H9 (cell line): Measurements from ENCODE around the gene ZNF784. TPM values are rescaled to one million over a fixed set of nuclear protein-coding genes. Genes with fewer than 3 reads are reported as not detected.

Experiments
- DNase-seq: peaks from one replicate; pipeline ENCODE4 v3.0.0-alpha.2; 2017
- H2AFZ ChIP-seq: one replicate; pipeline ENCODE4 v1.6.1; 2013; ENCODE audit warnings: mild to moderate bottlenecking, low read length, control low read depth, moderate library complexity
- H2AK5ac ChIP-seq: 2 replicates; pipeline ENCODE4 v1.6.1; 2013; ENCODE audit warnings: low read length, control low read depth, mixed read lengths; ENCODE audit not compliant: insufficient read length
- H2BK120ac ChIP-seq: one replicate; pipeline ENCODE4 v1.6.1; 2013; ENCODE audit warnings: low read depth, mild to moderate bottlenecking, low read length, control low read depth, inconsistent platforms; ENCODE audit not compliant: poor library complexity, severe bottlenecking
- H2BK12ac ChIP-seq: 2 replicates; pipeline ENCODE4 v1.6.1; 2013; ENCODE audit warnings: low read length, control low read depth, mixed read lengths, low read depth; ENCODE audit not compliant: insufficient read length
- H2BK15ac ChIP-seq: 2 replicates; pipeline ENCODE4 v1.6.1; 2013; ENCODE audit warnings: low read depth, low read length, control low read depth
- H2BK20ac ChIP-seq: one replicate; pipeline ENCODE4 v1.6.1; 2013; ENCODE audit warnings: low read depth, mild to moderate bottlenecking, low read length, control low read depth, inconsistent platforms; ENCODE audit not compliant: poor library complexity, severe bottlenecking
- H2BK5ac ChIP-seq: 2 replicates; pipeline ENCODE4 v1.6.1; 2013; ENCODE audit warnings: low read length, control low read depth, mixed read lengths; ENCODE audit not compliant: insufficient read length
- H3K14ac ChIP-seq: 2 replicates; pipeline ENCODE4 v1.6.1; 2013; ENCODE audit warnings: low read length, control low read depth; ENCODE audit not compliant: insufficient read depth
- H3K18ac ChIP-seq: 2 replicates; pipeline ENCODE4 v1.6.1; 2013; ENCODE audit warnings: low read depth, mild to moderate bottlenecking, mixed read lengths, low read length, control low read depth; ENCODE audit not compliant: insufficient read length
- H3K23ac ChIP-seq: 2 replicates; pipeline ENCODE4 v1.6.1; 2013; ENCODE audit warnings: low read length, control low read depth, mixed read lengths, low read depth; ENCODE audit not compliant: insufficient read length
- H3K23me2 ChIP-seq: 2 replicates; pipeline ENCODE4 v1.6.1; 2013; ENCODE audit warnings: low read depth, mild to moderate bottlenecking, mixed read lengths, low read length, control low read depth; ENCODE audit not compliant: insufficient read length, poor library complexity, severe bottlenecking
- H3K27ac ChIP-seq: 2 replicates; pipeline ENCODE4 v1.5.1; 2013; ENCODE audit warnings: low read length, control low read depth, mixed read lengths, low read depth; ENCODE audit not compliant: insufficient read length
- H3K27me3 ChIP-seq: 2 replicates; pipeline ENCODE4 v1.6.1; 2013; ENCODE audit warnings: low read length, control low read depth, inconsistent platforms; ENCODE audit not compliant: insufficient read depth
- H3K4ac ChIP-seq: 2 replicates; pipeline ENCODE4 v1.6.1; 2013; ENCODE audit warnings: low read depth, mild to moderate bottlenecking, control low read depth, inconsistent platforms, low read length, moderate library complexity
- H3K4me1 ChIP-seq: 2 replicates; pipeline ENCODE4 v1.6.1; 2013; ENCODE audit warnings: low read length, control low read depth, inconsistent platforms; ENCODE audit not compliant: insufficient read depth
- H3K4me2 ChIP-seq: 2 replicates; pipeline ENCODE4 v1.6.1; 2013; ENCODE audit warnings: low read length, control low read depth, mixed read lengths; ENCODE audit not compliant: insufficient read length, insufficient read depth
- H3K56ac ChIP-seq: 2 replicates; pipeline ENCODE4 v1.6.1; 2013; ENCODE audit warnings: low read depth, mild to moderate bottlenecking, mixed read lengths, low read length, control low read depth; ENCODE audit not compliant: insufficient read length
- H3K79me1 ChIP-seq: 2 replicates; pipeline ENCODE4 v1.6.1; 2013; ENCODE audit warnings: low read depth, mild to moderate bottlenecking, moderate library complexity, low read length, control low read depth, inconsistent platforms; ENCODE audit not compliant: insufficient read depth, poor library complexity, severe bottlenecking
- H3K79me2 ChIP-seq: 2 replicates; pipeline ENCODE4 v1.6.1; 2013; ENCODE audit warnings: low read length, control low read depth, inconsistent platforms; ENCODE audit not compliant: insufficient read depth
- H3K9ac ChIP-seq: 2 replicates; pipeline ENCODE4 v1.6.1; 2013; ENCODE audit warnings: low read length, control low read depth, mixed read lengths; ENCODE audit not compliant: insufficient read length; ENCODE audit errors: extremely low read depth
- H3K9me3 ChIP-seq: one replicate; pipeline ENCODE4 v1.6.1; 2013; ENCODE audit warnings: low read depth, low read length, inconsistent platforms; ENCODE audit not compliant: control insufficient read depth
- H3T11ph ChIP-seq: one replicate; pipeline ENCODE4 v1.6.1; 2013; ENCODE audit warnings: mild to moderate bottlenecking, low read length, control low read depth, inconsistent platforms
- H4K20me1 ChIP-seq: one replicate; pipeline ENCODE4 v1.6.1; 2013; ENCODE audit not compliant: control insufficient read depth, insufficient read length, insufficient read depth
- H4K5ac ChIP-seq: 2 replicates; pipeline ENCODE4 v1.6.1; 2013; ENCODE audit warnings: low read depth, mild to moderate bottlenecking, mixed read lengths, low read length, control low read depth; ENCODE audit not compliant: insufficient read length
- H4K8ac ChIP-seq: replicated peaks from 2 replicates; pipeline ENCODE4 v1.6.1; 2013; ENCODE audit warnings: low read length, control low read depth, mixed read lengths, low read depth; ENCODE audit not compliant: insufficient read length
- H4K91ac ChIP-seq: 2 replicates; pipeline ENCODE4 v1.6.1; 2013; ENCODE audit warnings: low read depth, mild to moderate bottlenecking, moderate library complexity, mixed read lengths, low read length, control low read depth; ENCODE audit not compliant: insufficient read length
- H3K27ac Mint-ChIP-seq, 3 experiments: 2 replicates in 2 of 3; 3 replicates in 1 of 3; pipeline ENCODE4 v1.8.0; 2020 to 2021; ENCODE audit warnings: mixed read lengths in 3 of 3, mild to moderate bottlenecking in 1 of 3, moderate library complexity in 1 of 3
- H3K27me3 Mint-ChIP-seq: 2 replicates; pipeline ENCODE4 v1.8.0; 2021; ENCODE audit warnings: low read depth, mild to moderate bottlenecking, moderate library complexity, mixed read lengths
- H3K36me3 Mint-ChIP-seq, 3 experiments: 2 replicates in 2 of 3; 3 replicates in 1 of 3; pipeline ENCODE4 v1.8.0; 2020 to 2021; ENCODE audit warnings: low read depth in 3 of 3, mixed read lengths in 3 of 3; ENCODE audit not compliant: insufficient read depth in 1 of 3
- H3K4me1 Mint-ChIP-seq, 2 experiments: 2 replicates each; pipeline ENCODE4 v1.8.0; 2020; ENCODE audit warnings: mixed read lengths in 2 of 2
- H3K4me3 Mint-ChIP-seq, 2 experiments: 2 replicates in 1 of 2; 3 replicates in 1 of 2; pipeline ENCODE4 v1.8.0; 2020 to 2021; ENCODE audit warnings: mild to moderate bottlenecking in 2 of 2, mixed read lengths in 2 of 2, moderate library complexity in 1 of 2
- H3K9me3 Mint-ChIP-seq, 2 experiments: 2 replicates in 1 of 2; 3 replicates in 1 of 2; pipeline ENCODE4 v1.8.0; 2020; ENCODE audit warnings: mild to moderate bottlenecking in 2 of 2, mixed read lengths in 2 of 2, moderate library complexity in 1 of 2
- CTCF ChIP-seq: fragments of 200-600 bp; sonication (generic); conservative IDR thresholded peaks from 3 replicates; pipeline ENCODE4 v1.8.0; 2021; ENCODE audit warnings: antibody characterized with exemption, mild to moderate bottlenecking
- WGBS: extraction: QIAGEN DNeasy Blood & Tissue Kit; methylation state at CpG from one replicate; pipeline ENCODE4 v1.1.7; 2013; ENCODE audit warnings: missing lambda C conversion rate, low lambda C conversion rate, mixed read lengths; ENCODE audit not compliant: insufficient read length; ENCODE audit errors: extremely low coverage; 5-methylcytosine and 5-hydroxymethylcytosine counted together
- total RNA-seq: library from RNA; stranded (reverse); gene quantifications from 2 replicates; pipeline ENCODE4 v1.2.1, GENCODE V29; 2021

ZNF784 gene
- total RNA-seq, 1 experiment from 2014 or later, result 10.7 TPM

- no peak within 1 kb of the TSS for H2AFZ ChIP-seq
- peak within 1 kb of the TSS; percentile 51 for H3K4me2 ChIP-seq
- peak within 1 kb of the TSS; percentile 93 for H2BK12ac ChIP-seq
- no peaks in the 10 kb centered on the region for H4K20me1 ChIP-seq
- peak within 1 kb of the TSS; percentile 100 for H3K14ac ChIP-seq
- Mint-ChIP-seq H3K27ac (peak within 1 kb of the TSS; percentile 100), H3K27me3 (no peaks in the 10 kb centered on the region), H3K9me3 (peaks cover 2 to 4% of the 10 kb centered on the region in 2 experiments; a peak in 2 of 5 replicates), H3K4me1 (peaks cover 25 to 36% of the 10 kb centered on the region in 2 experiments), H3K4me3 (peak within 1 kb of the TSS; percentile 95 to 96), H3K36me3 (peaks cover 25 to 32% (median 29%) of the 10 kb centered on the region in 3 experiments; a peak in 6 of 7 replicates)
- H3K27ac ChIP-seq, result peak within 1 kb of the TSS; percentile 95
- H3K23ac ChIP-seq, result no peak within 1 kb of the TSS
- peak; percentile 98 for DNase-seq
- H3K79me2 ChIP-seq, result no peaks in the 10 kb centered on the region
- H3K27me3 ChIP-seq, result no peaks in the 10 kb centered on the region
- peak within 1 kb of the TSS; percentile 98 for H2BK120ac ChIP-seq
- H3K4me1 ChIP-seq, result peaks cover 2% of the 10 kb centered on the region; the same call in 1 of the 2 replicates
- peak within 1 kb of the TSS; percentile 98 for H2BK5ac ChIP-seq
- H2AK5ac ChIP-seq, result no peak within 1 kb of the TSS
- WGBS, result no CpG with 5 or more reads among the region's 23 CpGs
- H3K4ac ChIP-seq, result no peak within 1 kb of the TSS; the same call in 1 of the 2 replicates
- H4K91ac ChIP-seq, result no peak within 1 kb of the TSS
- peak within 1 kb of the TSS; percentile 94 for H3T11ph ChIP-seq
- no peaks in the 10 kb centered on the region for H3K79me1 ChIP-seq
- H3K9me3 ChIP-seq, result no peaks in the 10 kb centered on the region
- peak within 1 kb of the TSS; percentile 90 for H3K56ac ChIP-seq
- no peak within 1 kb of the TSS for H2BK20ac ChIP-seq
- H3K23me2 ChIP-seq, result no peaks in the 10 kb centered on the region
- H4K8ac ChIP-seq, result peak within 1 kb of the TSS; percentile 86
- H3K18ac ChIP-seq, result peak within 1 kb of the TSS; percentile 100
- H2BK15ac ChIP-seq, result no peak within 1 kb of the TSS
- H3K9ac ChIP-seq, result peak within 1 kb of the TSS; percentile 98
- TF ChIP-seq CTCF, result no peak
- H4K5ac ChIP-seq, result peak within 1 kb of the TSS; percentile 98
Measured at GRCh38 chr19:55599468-55599841, 24.9 kb downstream of the ZNF784 start, which contains the start of gene FIZ1. Gene FIZ1, minus strand, starts transcription at chr19:55599517. Its CDS starts 1,652 bp downstream, at chr19:55597865.
